Astrocyte of the spinal cord (primary cell): ENCODE measurements around the gene RHOH.

Source experiments
- DNase-seq: peaks from one replicate; pipeline ENCODE4 v3.0.0; 2011; ENCODE audit warnings: low read depth, low spot score
- H3K4me3 ChIP-seq: 2 replicates; pipeline ENCODE4 v1.5.1; 2011; ENCODE audit warnings: low read depth, mild to moderate bottlenecking, low read length, moderate library complexity
- in situ Hi-C: cut with HindIII; loops from 2 replicates; pipeline ENCODE4 v1.10.0; 2017; ENCODE audit warnings: low sequenced_read_pairs
- TF ChIP-seq, protein P1 (sequence below): IDR thresholded peaks from 2 replicates; pipeline ENCODE4 v1.5.1; 2012; ENCODE audit warnings: low read depth, mild to moderate bottlenecking, low read length, inconsistent platforms

Gene RHOH

DNA sequence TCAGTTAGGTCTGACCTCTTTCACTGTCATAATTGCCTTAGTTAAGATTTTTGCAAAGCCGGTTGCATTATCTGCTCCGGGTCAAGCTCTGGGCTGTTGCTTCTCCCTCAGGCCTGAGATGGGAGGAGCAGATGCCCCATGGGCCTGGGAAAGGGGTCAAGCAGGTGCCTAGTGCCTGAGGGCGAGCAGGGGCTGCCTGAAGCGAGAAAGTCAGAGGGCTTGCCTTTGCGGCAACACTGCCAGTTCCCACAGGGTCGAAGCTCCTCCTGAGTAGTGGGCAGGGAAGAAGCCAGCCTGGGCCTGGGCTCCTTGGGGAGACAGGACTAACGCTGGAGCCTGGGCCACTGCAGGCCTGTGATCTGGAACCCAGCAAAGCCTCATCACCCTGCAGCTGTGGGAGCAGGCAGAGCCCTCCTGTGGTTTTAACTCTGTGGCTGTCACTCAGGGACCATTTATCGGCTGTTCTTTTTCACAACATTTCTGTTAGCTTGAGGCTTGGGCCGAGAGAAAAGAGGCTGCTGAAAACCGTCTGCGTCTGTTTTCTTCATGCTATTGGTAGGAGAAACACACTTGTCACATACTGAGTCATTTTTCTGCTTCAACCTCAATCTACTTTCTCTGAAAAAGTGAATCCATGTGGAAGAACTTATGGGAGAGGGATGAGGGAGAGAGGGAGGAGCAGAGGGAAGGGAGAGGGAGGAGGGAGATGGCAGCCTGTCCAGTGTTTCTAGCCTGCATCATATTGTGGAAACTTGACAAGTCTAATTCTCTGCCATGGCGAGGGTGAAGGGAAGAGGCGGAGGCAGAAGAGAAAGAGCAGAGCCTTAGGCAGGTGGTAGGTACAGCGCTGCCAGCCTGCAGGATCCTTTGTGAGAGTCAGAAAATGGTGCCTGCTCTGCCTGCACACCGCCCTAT is 68.4 kb downstream of the RHOH start:
- peak; percentile 28 for DNase-seq
- no peak overlapping the region for H3K4me3 ChIP-seq
- in situ Hi-C loops, result no loop called here
- TF ChIP-seq, protein P1, sequence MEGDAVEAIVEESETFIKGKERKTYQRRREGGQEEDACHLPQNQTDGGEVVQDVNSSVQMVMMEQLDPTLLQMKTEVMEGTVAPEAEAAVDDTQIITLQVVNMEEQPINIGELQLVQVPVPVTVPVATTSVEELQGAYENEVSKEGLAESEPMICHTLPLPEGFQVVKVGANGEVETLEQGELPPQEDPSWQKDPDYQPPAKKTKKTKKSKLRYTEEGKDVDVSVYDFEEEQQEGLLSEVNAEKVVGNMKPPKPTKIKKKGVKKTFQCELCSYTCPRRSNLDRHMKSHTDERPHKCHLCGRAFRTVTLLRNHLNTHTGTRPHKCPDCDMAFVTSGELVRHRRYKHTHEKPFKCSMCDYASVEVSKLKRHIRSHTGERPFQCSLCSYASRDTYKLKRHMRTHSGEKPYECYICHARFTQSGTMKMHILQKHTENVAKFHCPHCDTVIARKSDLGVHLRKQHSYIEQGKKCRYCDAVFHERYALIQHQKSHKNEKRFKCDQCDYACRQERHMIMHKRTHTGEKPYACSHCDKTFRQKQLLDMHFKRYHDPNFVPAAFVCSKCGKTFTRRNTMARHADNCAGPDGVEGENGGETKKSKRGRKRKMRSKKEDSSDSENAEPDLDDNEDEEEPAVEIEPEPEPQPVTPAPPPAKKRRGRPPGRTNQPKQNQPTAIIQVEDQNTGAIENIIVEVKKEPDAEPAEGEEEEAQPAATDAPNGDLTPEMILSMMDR, result no peak

DNA sequence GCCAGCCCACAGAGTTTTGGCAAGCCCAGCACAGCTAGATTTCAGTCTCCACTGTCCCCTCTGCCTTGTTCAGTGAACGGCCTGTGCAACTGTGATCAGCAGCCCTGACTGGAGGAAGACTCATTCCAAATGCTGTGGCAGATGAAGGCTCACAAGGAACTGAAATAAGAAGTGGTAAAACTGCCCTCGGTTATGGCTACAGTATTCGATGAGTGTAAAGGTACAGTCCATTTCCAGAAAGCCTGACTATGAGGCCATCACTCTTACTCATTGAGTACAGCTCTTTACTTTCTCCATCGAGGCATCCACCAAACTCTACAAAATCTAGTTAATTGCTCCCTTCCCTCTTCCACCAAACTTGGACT is 69.1 kb downstream of the RHOH start:
- TF ChIP-seq, protein P1, result no peak
- in situ Hi-C loops, result no loop called here
- DNase-seq, result no peak
- no peak overlapping the region for H3K4me3 ChIP-seq

DNA sequence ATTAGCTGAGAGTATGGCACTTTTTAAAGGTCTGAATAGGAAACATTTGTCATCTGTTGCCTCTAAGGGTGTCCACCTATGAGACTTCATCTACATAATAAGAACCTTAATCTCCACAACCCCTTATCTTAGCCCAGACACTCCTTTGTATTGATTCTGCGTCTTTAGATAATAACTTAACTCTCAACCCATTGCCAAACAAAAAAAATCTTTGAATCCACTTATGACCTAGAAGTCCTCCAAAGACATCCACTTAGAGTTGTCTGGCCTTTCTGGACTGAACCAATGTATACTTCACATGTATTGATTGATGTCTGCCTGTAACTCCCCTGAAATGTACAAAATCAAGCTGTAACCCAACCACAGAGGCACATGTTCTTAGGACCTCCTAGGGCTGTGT is 72.3 kb downstream of the RHOH start:
- no peak for DNase-seq
- H3K4me3 ChIP-seq, result no peak overlapping the region
- in situ Hi-C loops, result no loop called here
- TF ChIP-seq, protein P1, result no peak

DNA sequence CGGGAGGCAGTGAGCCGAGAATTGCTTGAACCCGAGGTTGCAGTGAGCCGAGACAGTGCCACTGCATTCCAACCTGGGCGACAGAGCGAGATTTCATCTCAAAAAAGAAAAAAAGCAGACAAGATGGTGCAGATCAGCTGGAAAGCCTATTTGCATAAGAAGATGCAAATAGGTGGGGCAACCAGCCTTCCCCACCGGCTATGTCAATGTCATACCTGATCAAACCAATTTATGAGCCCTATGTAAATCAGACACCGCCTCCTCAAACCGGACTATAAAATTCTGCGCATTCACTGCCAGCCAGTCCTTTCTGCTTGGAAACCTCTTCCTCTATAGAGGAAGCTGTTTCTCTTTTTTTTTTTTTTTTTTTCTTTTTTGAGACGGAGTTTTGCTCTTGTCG is 73.8 kb downstream of the RHOH start:
- in situ Hi-C loops, result no loop called here

DNA sequence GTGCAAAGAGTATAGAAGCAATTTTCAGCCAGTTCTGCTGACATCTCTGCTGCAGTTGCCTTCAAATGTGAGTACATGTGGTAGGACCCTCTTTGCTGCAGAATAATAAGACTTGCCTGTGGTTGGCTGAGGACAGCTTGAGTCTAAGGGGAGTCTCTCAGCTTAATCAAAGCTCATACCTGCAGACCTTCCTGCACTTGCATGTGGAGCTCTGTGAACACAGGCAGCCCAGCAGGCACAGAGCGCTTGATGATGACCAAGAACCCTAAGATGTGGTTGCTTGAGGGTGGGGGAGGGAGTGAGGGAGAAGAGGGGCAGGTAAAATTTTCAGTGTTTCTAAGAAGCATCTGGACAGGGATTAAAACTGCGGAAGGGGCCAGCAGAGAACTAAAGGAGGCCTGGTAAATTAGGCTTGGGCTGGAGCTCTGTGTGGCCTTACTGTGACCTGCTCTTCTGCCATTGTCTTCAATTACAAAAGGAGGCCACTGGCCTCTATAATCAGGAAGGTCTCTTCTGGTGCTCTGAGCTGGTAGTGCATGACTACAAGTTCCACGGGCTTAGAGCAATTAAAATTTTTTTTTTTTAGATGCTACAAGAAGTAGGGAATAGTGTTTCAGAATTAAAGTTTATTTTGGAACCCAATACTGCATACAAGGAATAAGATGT is 78.4 kb downstream of the RHOH start:
- H3K4me3 ChIP-seq, result no peak overlapping the region
- TF ChIP-seq, protein P1, result no peak
- in situ Hi-C loops, result no loop called here
- DNase-seq, result no peak

More for the DNA sequence above, 73.8 kb downstream of the RHOH start:
- no peak for DNase-seq
- no peak overlapping the region for H3K4me3 ChIP-seq
- TF ChIP-seq, protein P1, result no peak

DNA sequence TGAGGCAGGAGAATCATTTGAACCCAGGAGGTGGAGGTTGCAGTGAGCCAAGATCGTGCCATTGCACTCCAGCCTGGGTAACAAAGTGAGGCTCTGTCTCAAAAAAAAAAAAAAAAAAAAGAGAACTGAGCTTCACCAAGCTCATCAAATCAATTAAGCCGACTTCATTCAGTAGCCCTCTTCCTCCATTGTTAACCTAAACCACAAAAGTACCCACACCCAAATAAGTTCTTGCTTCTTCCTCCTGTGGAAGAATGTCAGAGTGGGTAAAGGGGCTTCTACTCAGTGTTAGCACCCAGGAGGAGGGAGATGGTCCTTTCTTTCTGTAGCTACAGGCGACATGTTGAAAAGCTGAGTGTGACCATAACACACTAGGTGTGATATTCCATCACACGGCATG is 79.7 kb downstream of the RHOH start:
- H3K4me3 ChIP-seq, result no peak overlapping the region
- in situ Hi-C loops, result no loop called here
- DNase-seq, result no peak
- TF ChIP-seq, protein P1, result no peak
